CD4-positive, alpha-beta memory T cell (primary cell): ENCODE measurements around the gene CIB4. TPM values are rescaled to one million over a fixed set of nuclear protein-coding genes. Genes with fewer than 3 reads are reported as not detected.

ENCODE experiments used
- CTCF ChIA-PET: fragments of 350-600 bp; sonication (Branson Sonifier 250); formaldehyde crosslinking; loops from one replicate; lab custom pipeline; 2021; ENCODE audit warnings: inconsistent platforms; ENCODE audit not compliant: partially characterized antibody; lab: Charles Lee
- POLR2A ChIA-PET: fragments of 350-600 bp; sonication (Branson Sonifier 250); formaldehyde crosslinking; loops from one replicate; lab custom pipeline; 2021; ENCODE audit not compliant: partially characterized antibody; lab: Charles Lee
- DNase-seq, 5 donors: peaks; one replicate each; pipeline versions ENCODE4 v3.0.0 to v3.0.0-alpha.2; 2020 to 2022; ENCODE audit warnings: mixed read lengths in 1 of 5
- H3K27ac ChIP-seq: one replicate; pipeline ENCODE4 v1.7.0; 2013; ENCODE audit warnings: low read depth, low read length
- H3K27me3 ChIP-seq: 2 replicates; pipeline ENCODE4 v1.7.0; 2013; ENCODE audit warnings: mild to moderate bottlenecking, low read length, moderate library complexity; ENCODE audit not compliant: insufficient read depth
- H3K36me3 ChIP-seq: 2 replicates; pipeline ENCODE4 v1.7.0; 2013; ENCODE audit warnings: mild to moderate bottlenecking, low read length, moderate library complexity; ENCODE audit not compliant: insufficient read depth
- H3K4me1 ChIP-seq: 2 replicates; pipeline ENCODE4 v1.7.0; 2013; ENCODE audit warnings: mild to moderate bottlenecking, low read length, moderate library complexity; ENCODE audit not compliant: insufficient read depth
- H3K4me3 ChIP-seq, 2 donors: one replicate each; pipeline ENCODE4 v1.7.0; 2013; ENCODE audit warnings: low read length in 2 of 2, mild to moderate bottlenecking in 1 of 2
- H3K9me3 ChIP-seq, 2 donors: one replicate each; pipeline ENCODE4 v1.7.0; 2013; ENCODE audit warnings: low read length in 2 of 2, control low read depth in 1 of 2; ENCODE audit not compliant: control insufficient read depth in 1 of 2
- H3K27ac Mint-ChIP-seq, 7 donors: one replicate each; pipeline ENCODE4 v1.8.0; 2020 to 2021; ENCODE audit warnings: mixed read lengths in 7 of 7, mild to moderate bottlenecking in 6 of 7, inconsistent platforms in 3 of 7, moderate library complexity in 3 of 7
- H3K27me3 Mint-ChIP-seq, 2 donors: one replicate each; pipeline ENCODE4 v1.8.0; 2020 to 2021; ENCODE audit warnings: mixed read lengths in 2 of 2
- H3K36me3 Mint-ChIP-seq, 2 donors: one replicate each; pipeline ENCODE4 v1.8.0; 2020 to 2021; ENCODE audit warnings: mixed read lengths in 2 of 2, inconsistent platforms in 1 of 2, mild to moderate bottlenecking in 1 of 2
- H3K4me1 Mint-ChIP-seq, 4 donors: one replicate each; pipeline ENCODE4 v1.8.0; 2020 to 2021; ENCODE audit warnings: mixed read lengths in 4 of 4, mild to moderate bottlenecking in 1 of 4
- H3K4me3 Mint-ChIP-seq, 8 donors: one replicate each; pipeline ENCODE4 v1.8.0; 2020 to 2021; ENCODE audit warnings: mixed read lengths in 8 of 8, mild to moderate bottlenecking in 7 of 8, moderate library complexity in 6 of 8, inconsistent platforms in 3 of 8
- H3K9me3 Mint-ChIP-seq, 8 donors: one replicate each; pipeline ENCODE4 v1.8.0; 2020 to 2021; ENCODE audit warnings: mixed read lengths in 8 of 8, mild to moderate bottlenecking in 5 of 8, inconsistent platforms in 3 of 8, moderate library complexity in 1 of 8
- intact Hi-C: fragments of 100-400 bp; cut with micrococcal nuclease; formaldehyde crosslinking; loops from one replicate; pipeline ENCODE4 v1.15.1; 2023
- polyA plus RNA-seq, 2 donors: library from polyadenylated mRNA; unstranded; fragments of 300-500 nt; fragmentation: Illumina TruSeq; gene quantifications; one replicate each; pipeline ENCODE4 v1.2.3, GENCODE V29; 2021
- total RNA-seq, 2 experiments: library from RNA; stranded (reverse); gene quantifications; one replicate each; pipeline ENCODE4 v1.2.3, GENCODE V29; 2021

Gene CIB4
- total RNA-seq: not detected
- not detected for polyA plus RNA-seq

GRCh38 chr2:26640781-26641564 lies at the start of gene CIB4:
Gene CIB4 (minus strand): TSS chr2:26641366. CDS start chr2:26641314, 52 bp downstream.
- CTCF ChIA-PET: no interaction called here
- no peaks in the 10 kb centered on the region for H3K36me3 Mint-ChIP-seq
- H3K27me3 ChIP-seq: no peaks in the 10 kb centered on the region
- no peak within 1 kb of the TSS for H3K27ac Mint-ChIP-seq
- intact Hi-C loops: no loop called here
- DNase-seq: no peak
- no peaks in the 10 kb centered on the region for H3K4me1 ChIP-seq
- H3K27ac ChIP-seq: no peak within 1 kb of the TSS
- H3K27me3 Mint-ChIP-seq: peaks cover 25 to 35% of the 10 kb centered on the region in 2 donors
- H3K4me1 Mint-ChIP-seq: no peaks in the 10 kb centered on the region
- no peak within 1 kb of the TSS for H3K4me3 Mint-ChIP-seq
- no peaks in the 10 kb centered on the region for H3K9me3 ChIP-seq
- no peak within 1 kb of the TSS for H3K4me3 ChIP-seq
- POLR2A ChIA-PET: no interaction called here
- no peaks in the 10 kb centered on the region for H3K36me3 ChIP-seq
- peaks cover 0 to 2% (median 0%) of the 10 kb centered on the region in 8 donors for H3K9me3 Mint-ChIP-seq

- Histone ChIP-seq H3K27me3 (peaks cover 9% of the 10 kb centered on the region), H3K9me3 (no peaks in the 10 kb centered on the region), H3K4me3 (no peak overlapping the region), H3K27ac (no peak overlapping the region), H3K36me3 (no peaks in the 10 kb centered on the region), H3K4me1 (no peaks in the 10 kb centered on the region)
- no peak overlapping the region for H3K27ac Mint-ChIP-seq
- H3K9me3 Mint-ChIP-seq: peaks cover 0 to 2% (median 0%) of the 10 kb centered on the region in 8 donors
- H3K4me1 Mint-ChIP-seq: peaks cover 0 to 4% (median 2%) of the 10 kb centered on the region in 4 donors
- no peak for DNase-seq
- POLR2A ChIA-PET: no interaction called here
- peaks cover 29 to 39% of the 10 kb centered on the region in 2 donors for H3K27me3 Mint-ChIP-seq
- intact Hi-C loops: no loop called here
- CTCF ChIA-PET: no interaction called here
- H3K4me3 Mint-ChIP-seq: no peak overlapping the region
- H3K36me3 Mint-ChIP-seq: peaks cover 0 to 3% of the 10 kb centered on the region in 2 donors
Observed at GRCh38 chr2:26687801-26688200, 46.6 kb upstream of the CIB4 start.

- Mint-ChIP-seq H3K27me3 (peaks cover 30 to 43% of the 10 kb centered on the region in 2 donors), H3K4me3 (no peak overlapping the region), H3K36me3 (peaks cover 0 to 3% of the 10 kb centered on the region in 2 donors), H3K27ac (no peak overlapping the region), H3K9me3 (peaks cover 0 to 2% (median 0%) of the 10 kb centered on the region in 8 donors), H3K4me1 (peaks cover 0 to 3% (median 2%) of the 10 kb centered on the region in 4 donors)
- ChIA-PET CTCF (no interaction called here), POLR2A (no interaction called here)
- no peak overlapping the region for H3K27ac ChIP-seq
- no peak overlapping the region for H3K4me3 ChIP-seq
- DNase-seq: no peak
- no peaks in the 10 kb centered on the region for H3K4me1 ChIP-seq
- H3K27me3 ChIP-seq: peaks cover 9% of the 10 kb centered on the region
- H3K36me3 ChIP-seq: no peaks in the 10 kb centered on the region
- H3K9me3 ChIP-seq: no peaks in the 10 kb centered on the region
- intact Hi-C loops: no loop called here
Observed at GRCh38 chr2:26687328-26687727, 46.2 kb upstream of the CIB4 start.

- no peaks in the 10 kb centered on the region for H3K9me3 Mint-ChIP-seq
- no peaks in the 10 kb centered on the region for H3K36me3 Mint-ChIP-seq
- H3K4me3 Mint-ChIP-seq: no peak overlapping the region
- Histone ChIP-seq H3K27me3 (peaks cover 9% of the 10 kb centered on the region), H3K36me3 (no peaks in the 10 kb centered on the region), H3K4me3 (no peak overlapping the region), H3K27ac (no peak overlapping the region), H3K4me1 (no peaks in the 10 kb centered on the region), H3K9me3 (no peaks in the 10 kb centered on the region)
- H3K27ac Mint-ChIP-seq: no peak overlapping the region
- ChIA-PET CTCF (no interaction called here), POLR2A (no interaction called here)
- no peak for DNase-seq
- H3K4me1 Mint-ChIP-seq: no peaks in the 10 kb centered on the region
- H3K27me3 Mint-ChIP-seq: peaks cover 26 to 41% of the 10 kb centered on the region in 2 donors
- intact Hi-C loops: no loop called here
Observed at GRCh38 chr2:26685989-26686839, 45.0 kb upstream of the CIB4 start.

- intact Hi-C loops: no loop called here
- CTCF ChIA-PET: no interaction called here
- H3K4me1 ChIP-seq: no peaks in the 10 kb centered on the region
- peaks cover 9% of the 10 kb centered on the region for H3K27me3 ChIP-seq
- Mint-ChIP-seq H3K4me1 (no peaks in the 10 kb centered on the region), H3K27me3 (peaks cover 23 to 36% of the 10 kb centered on the region in 2 donors), H3K9me3 (no peaks in the 10 kb centered on the region), H3K4me3 (no peak overlapping the region), H3K27ac (no peak overlapping the region), H3K36me3 (no peaks in the 10 kb centered on the region)
- H3K27ac ChIP-seq: no peak overlapping the region
- no peak for DNase-seq
- POLR2A ChIA-PET: no interaction called here
- H3K9me3 ChIP-seq: no peaks in the 10 kb centered on the region
- no peaks in the 10 kb centered on the region for H3K36me3 ChIP-seq
- H3K4me3 ChIP-seq: no peak overlapping the region
Observed at GRCh38 chr2:26685341-26685740, 44.2 kb upstream of the CIB4 start.

- Mint-ChIP-seq H3K4me3 (no peak overlapping the region), H3K9me3 (no peaks in the 10 kb centered on the region), H3K36me3 (no peaks in the 10 kb centered on the region), H3K27ac (no peak overlapping the region), H3K4me1 (no peaks in the 10 kb centered on the region), H3K27me3 (peaks cover 22 to 31% of the 10 kb centered on the region in 2 donors)
- H3K4me1 ChIP-seq: no peaks in the 10 kb centered on the region
- H3K4me3 ChIP-seq: no peak overlapping the region
- intact Hi-C loops: no loop called here
- no peak for DNase-seq
- ChIA-PET POLR2A (interaction anchor here (0.7 kb wide), 1 partner anchor 145 kb away, joined by 3 read pairs; no protein-coding TSS in a partner anchor), CTCF (no interaction called here)
- peaks cover 9% of the 10 kb centered on the region for H3K27me3 ChIP-seq
- H3K27ac ChIP-seq: no peak overlapping the region
- no peaks in the 10 kb centered on the region for H3K36me3 ChIP-seq
- H3K9me3 ChIP-seq: no peaks in the 10 kb centered on the region
Observed at GRCh38 chr2:26683583-26683982, 42.4 kb upstream of the CIB4 start.

- H3K9me3 ChIP-seq: no peaks in the 10 kb centered on the region
- peaks cover 22 to 41% of the 10 kb centered on the region in 2 donors for H3K27me3 Mint-ChIP-seq
- intact Hi-C loops: no loop called here
- POLR2A ChIA-PET: no interaction called here
- peaks cover 9% of the 10 kb centered on the region for H3K27me3 ChIP-seq
- no peaks in the 10 kb centered on the region for H3K4me1 ChIP-seq
- no peak overlapping the region for H3K27ac ChIP-seq
- CTCF ChIA-PET: interaction anchor here (1.3 kb wide), 1 partner anchor 16 kb away, joined by 3 read pairs; no protein-coding TSS in a partner anchor
- no peak for DNase-seq
- H3K27ac Mint-ChIP-seq: no peak overlapping the region
- no peaks in the 10 kb centered on the region for H3K4me1 Mint-ChIP-seq
- no peaks in the 10 kb centered on the region for H3K36me3 ChIP-seq
- H3K9me3 Mint-ChIP-seq: peaks cover 0 to 5% (median 3%) of the 10 kb centered on the region in 8 donors
- no peak overlapping the region for H3K4me3 ChIP-seq
- H3K36me3 Mint-ChIP-seq: no peaks in the 10 kb centered on the region
- no peak overlapping the region for H3K4me3 Mint-ChIP-seq
Observed at GRCh38 chr2:26682155-26682554, 41.0 kb upstream of the CIB4 start.
